ENCODE data around the gene AFF3. TPM values are rescaled to one million over a fixed set of nuclear protein-coding genes. Genes with fewer than 3 reads are reported as not detected.

AFF3 gene
- total RNA-seq, 1 donor from 2014 or later: 20.9 TPM

GRCh38 chr2:99987160-99987559, 155.2 kb downstream of the AFF3 start:
- H3K27ac Mint-ChIP-seq (ENCODE audit: unreplicated experiment): no peak overlapping the region
- no peak overlapping the region for H3K4me3 Mint-ChIP-seq
- peaks cover 10% of the 10 kb centered on the region for H3K36me3 Mint-ChIP-seq (ENCODE audit: low read depth)

GRCh38 chr2:99984799-99985515, 157.4 kb downstream of the AFF3 start:
- Mint-ChIP-seq H3K36me3 (ENCODE audit: low read depth) (peaks cover 5% of the 10 kb centered on the region), H3K27me3 (ENCODE audit: low read depth) (peaks cover 75% of the 10 kb centered on the region), H3K27ac (ENCODE audit: unreplicated experiment) (no peak overlapping the region), H3K9me3 (no peaks in the 10 kb centered on the region), H3K4me1 (peaks cover 28% of the 10 kb centered on the region), H3K4me3 (no peak overlapping the region)
- no peak for TF ChIP-seq CTCF (conservative IDR thresholded peaks at IDR 0.05)
- no peak for DNase-seq (ENCODE audit: low read depth, low spot score)

More at GRCh38 chr2:99987160-99987559, 155.2 kb downstream of the AFF3 start:
- Mint-ChIP-seq H3K27me3 (ENCODE audit: low read depth) (peaks cover 69% of the 10 kb centered on the region), H3K9me3 (no peaks in the 10 kb centered on the region), H3K4me1 (peaks cover 28% of the 10 kb centered on the region)
- no peak for DNase-seq (ENCODE audit: low read depth, low spot score)
- no peak for TF ChIP-seq CTCF (conservative IDR thresholded peaks at IDR 0.05)

- no peak for TF ChIP-seq CTCF (conservative IDR thresholded peaks at IDR 0.05)
- no peak overlapping the region for H3K4me3 Mint-ChIP-seq
- H3K27me3 Mint-ChIP-seq (ENCODE audit: low read depth): peaks cover 74% of the 10 kb centered on the region
- H3K27ac Mint-ChIP-seq (ENCODE audit: unreplicated experiment): no peak overlapping the region
- peaks cover 24% of the 10 kb centered on the region for H3K4me1 Mint-ChIP-seq
- no peak for DNase-seq (ENCODE audit: low read depth, low spot score)
- no peaks in the 10 kb centered on the region for H3K9me3 Mint-ChIP-seq
- H3K36me3 Mint-ChIP-seq (ENCODE audit: low read depth): peaks cover 5% of the 10 kb centered on the region
Observed at GRCh38 chr2:99982744-99983143, 159.6 kb downstream of the AFF3 start.

GRCh38 chr2:99981840-99982239, 160.6 kb downstream of the AFF3 start:
- H3K9me3 Mint-ChIP-seq: no peaks in the 10 kb centered on the region
- no peak overlapping the region for H3K27ac Mint-ChIP-seq (ENCODE audit: unreplicated experiment)
- no peak for TF ChIP-seq CTCF (conservative IDR thresholded peaks at IDR 0.05)
- no peak overlapping the region for H3K4me3 Mint-ChIP-seq
- H3K4me1 Mint-ChIP-seq: peaks cover 15% of the 10 kb centered on the region
- H3K27me3 Mint-ChIP-seq (ENCODE audit: low read depth): peaks cover 80% of the 10 kb centered on the region
- H3K36me3 Mint-ChIP-seq (ENCODE audit: low read depth): peaks cover 7% of the 10 kb centered on the region
- DNase-seq (ENCODE audit: low read depth, low spot score): no peak

- peaks cover 5% of the 10 kb centered on the region for H3K4me1 Mint-ChIP-seq
- H3K36me3 Mint-ChIP-seq (ENCODE audit: low read depth): peaks cover 9% of the 10 kb centered on the region
- no peak for DNase-seq (ENCODE audit: low read depth, low spot score)
- H3K27me3 Mint-ChIP-seq (ENCODE audit: low read depth): peaks cover 76% of the 10 kb centered on the region
- H3K27ac Mint-ChIP-seq (ENCODE audit: unreplicated experiment): no peak overlapping the region
- no peaks in the 10 kb centered on the region for H3K9me3 Mint-ChIP-seq
- no peak for TF ChIP-seq CTCF (conservative IDR thresholded peaks at IDR 0.05)
- no peak overlapping the region for H3K4me3 Mint-ChIP-seq
Observed at GRCh38 chr2:99980176-99980575, 162.2 kb downstream of the AFF3 start.
